PC-9 (cell line): ENCODE results near the gene THOC1.

Experiments used
- EZH2 ChIP-seq: fragments of 200-600 bp; sonication (generic); IDR thresholded peaks from 2 replicates; pipeline ENCODE4 v1.8.0; 2017; ENCODE audit warnings: antibody characterized with exemption, low read depth
- TF ChIP-seq, protein P1 (sequence below): fragments of 200-600 bp; sonication (generic); conservative IDR thresholded peaks from 2 replicates; pipeline ENCODE4 v1.6.1; 2017; ENCODE audit warnings: mixed run types, antibody characterized with exemption, mild to moderate bottlenecking, moderate library complexity

DNA sequence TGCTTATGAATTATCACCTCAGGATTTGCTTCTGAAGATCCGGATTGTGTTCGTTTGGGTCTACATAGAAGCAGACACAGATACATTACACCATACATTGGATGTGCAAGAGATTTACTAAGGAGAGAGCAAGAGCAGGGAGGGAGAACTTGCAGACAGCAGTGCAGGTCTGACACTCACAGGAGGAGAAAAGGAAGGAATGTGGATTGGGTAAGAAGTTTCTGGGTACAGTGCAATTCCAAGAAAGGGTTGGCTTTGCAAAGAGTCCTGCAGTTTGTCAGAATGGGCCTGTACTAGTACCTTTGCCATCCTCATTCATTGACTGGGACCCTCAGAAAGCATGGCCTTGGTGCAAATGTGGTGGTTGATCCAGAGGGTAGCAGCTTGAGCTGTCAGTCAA, 4.8 kb upstream of the THOC1 start:
- TF ChIP-seq, protein P1, sequence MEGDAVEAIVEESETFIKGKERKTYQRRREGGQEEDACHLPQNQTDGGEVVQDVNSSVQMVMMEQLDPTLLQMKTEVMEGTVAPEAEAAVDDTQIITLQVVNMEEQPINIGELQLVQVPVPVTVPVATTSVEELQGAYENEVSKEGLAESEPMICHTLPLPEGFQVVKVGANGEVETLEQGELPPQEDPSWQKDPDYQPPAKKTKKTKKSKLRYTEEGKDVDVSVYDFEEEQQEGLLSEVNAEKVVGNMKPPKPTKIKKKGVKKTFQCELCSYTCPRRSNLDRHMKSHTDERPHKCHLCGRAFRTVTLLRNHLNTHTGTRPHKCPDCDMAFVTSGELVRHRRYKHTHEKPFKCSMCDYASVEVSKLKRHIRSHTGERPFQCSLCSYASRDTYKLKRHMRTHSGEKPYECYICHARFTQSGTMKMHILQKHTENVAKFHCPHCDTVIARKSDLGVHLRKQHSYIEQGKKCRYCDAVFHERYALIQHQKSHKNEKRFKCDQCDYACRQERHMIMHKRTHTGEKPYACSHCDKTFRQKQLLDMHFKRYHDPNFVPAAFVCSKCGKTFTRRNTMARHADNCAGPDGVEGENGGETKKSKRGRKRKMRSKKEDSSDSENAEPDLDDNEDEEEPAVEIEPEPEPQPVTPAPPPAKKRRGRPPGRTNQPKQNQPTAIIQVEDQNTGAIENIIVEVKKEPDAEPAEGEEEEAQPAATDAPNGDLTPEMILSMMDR, result no peak
- no peak for TF ChIP-seq EZH2
